GM21576 (cell line): ENCODE measurements around the gene TCP10L.
"Not testable (repeated sequence)": the region's sequence is repeated elsewhere in the genome, so short reads cannot be mapped to it uniquely, and the experiment has no call there.

Source experiments
- ATAC-seq: cut with Tn5 transposase; IDR thresholded peaks from one replicate; pipeline ENCODE4 v1.9.1; 2021; ENCODE audit warnings: mild to moderate bottlenecking, moderate library complexity; ENCODE audit not compliant: unreplicated experiment

Gene TCP10L

GRCh38 chr21:32559006-32559610 lies 26.2 kb downstream of the TCP10L start:
- no peak for ATAC-seq

DNA sequence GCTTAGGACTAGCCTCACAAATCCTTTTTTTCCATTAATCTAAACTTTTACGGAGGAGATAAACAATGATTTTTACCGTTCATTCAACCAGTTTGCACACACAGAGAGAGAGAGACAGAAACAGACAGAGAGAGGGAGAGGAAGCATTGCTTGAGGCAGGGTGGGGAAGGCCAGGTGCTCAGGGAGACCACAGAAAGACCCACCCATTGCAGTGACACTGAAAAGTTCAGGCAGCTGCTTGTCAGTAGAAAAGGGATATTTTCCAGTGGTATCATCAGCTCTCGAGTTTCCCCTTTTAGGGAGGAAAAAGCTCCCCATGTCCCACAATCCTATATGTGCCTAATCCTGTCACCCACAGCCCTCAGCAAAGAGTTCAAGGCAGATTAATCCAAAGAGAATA lies 27.2 kb downstream of the TCP10L start:
- no peak for ATAC-seq

GRCh38 chr21:32554832-32555638 lies 30.3 kb downstream of the TCP10L start:
- ATAC-seq: no peak

DNA sequence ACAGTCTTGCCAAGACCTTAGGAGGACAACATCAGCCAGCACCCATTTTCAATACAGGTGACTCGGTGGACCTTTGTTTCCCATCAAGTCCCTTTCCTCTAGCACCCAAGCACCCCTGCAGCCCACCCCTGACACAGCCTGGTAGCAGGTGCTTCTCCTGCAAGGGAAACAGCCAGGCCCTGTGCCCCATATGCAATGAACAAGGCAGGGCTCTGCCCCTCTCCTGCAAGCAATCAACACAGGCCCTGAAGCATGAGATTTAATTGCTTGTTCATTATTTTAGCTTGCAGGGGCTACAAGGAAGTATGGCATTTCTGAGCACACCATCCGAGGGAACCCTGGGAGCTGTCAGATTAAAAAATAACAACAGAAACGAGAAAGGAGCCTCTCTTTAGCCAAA lies 35.4 kb downstream of the TCP10L start:
- no peak for ATAC-seq

GRCh38 chr21:32549440-32549839 lies 35.9 kb downstream of the TCP10L start:
- ATAC-seq: no peak

- no peak for ATAC-seq
Observed at GRCh38 chr21:32548978-32549377, 36.3 kb downstream of the TCP10L start.

DNA sequence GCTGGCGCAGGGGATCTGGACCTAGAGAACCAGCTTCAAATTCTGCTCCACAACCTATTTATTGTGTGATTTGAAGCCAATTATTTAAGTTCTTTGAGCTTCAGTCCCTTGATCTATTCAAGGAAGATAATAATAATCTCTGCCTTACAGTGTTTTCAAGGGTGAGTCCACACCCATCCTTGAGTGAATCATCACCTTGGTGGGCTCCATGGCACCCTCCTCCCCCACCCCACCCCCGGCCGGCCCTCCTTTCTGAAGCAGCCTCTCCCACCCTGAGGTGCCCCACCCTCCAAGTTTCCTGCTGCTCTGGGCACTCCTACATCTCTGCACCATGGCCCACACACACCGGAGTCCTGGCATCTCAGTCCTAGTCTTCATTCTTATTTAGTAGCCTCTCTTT lies 38.3 kb downstream of the TCP10L start:
- ATAC-seq: no peak

DNA sequence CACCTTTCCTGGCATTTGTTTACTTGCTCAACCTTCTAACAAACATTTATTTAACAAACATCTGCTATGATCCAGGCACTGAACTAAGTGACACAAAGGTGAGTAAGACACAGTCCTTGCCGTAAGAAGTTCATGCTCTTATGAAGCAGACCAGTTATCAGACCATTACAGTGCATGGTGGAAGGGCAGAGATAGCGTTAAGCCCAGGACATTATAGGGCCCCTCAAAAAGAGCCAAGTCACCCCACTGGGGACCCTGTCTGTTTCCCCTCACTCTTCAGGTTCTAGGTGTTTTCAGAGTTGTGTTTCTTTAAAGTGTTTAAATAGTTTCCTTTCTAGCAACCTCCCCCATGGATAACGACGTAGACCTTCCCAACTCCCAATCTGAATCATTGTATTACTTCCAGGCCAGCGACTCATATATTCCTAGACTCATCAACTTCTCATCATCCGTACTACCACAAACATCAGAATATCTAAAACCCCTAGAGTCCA lies 39.3 kb downstream of the TCP10L start:
- no peak for ATAC-seq

DNA sequence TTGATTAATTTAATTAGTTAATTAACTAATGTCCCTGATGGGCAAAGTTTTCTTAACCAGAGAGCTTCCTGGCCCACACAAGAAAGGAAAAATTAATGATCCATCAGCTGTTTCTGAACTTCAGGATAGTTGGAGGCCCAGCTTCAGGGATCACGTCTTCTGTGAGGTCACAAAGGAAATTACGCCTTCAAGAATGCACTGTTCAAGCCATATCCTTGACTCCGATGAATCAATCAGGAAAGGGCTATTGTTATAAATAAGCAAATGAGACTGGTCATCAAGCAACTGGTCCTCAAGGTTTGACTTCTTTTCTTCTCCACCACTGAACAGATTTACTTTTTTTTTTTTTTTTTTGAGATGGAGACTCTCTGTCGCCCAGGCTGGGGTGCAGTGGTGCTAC lies 40.6 kb downstream of the TCP10L start:
- ATAC-seq: no peak

DNA sequence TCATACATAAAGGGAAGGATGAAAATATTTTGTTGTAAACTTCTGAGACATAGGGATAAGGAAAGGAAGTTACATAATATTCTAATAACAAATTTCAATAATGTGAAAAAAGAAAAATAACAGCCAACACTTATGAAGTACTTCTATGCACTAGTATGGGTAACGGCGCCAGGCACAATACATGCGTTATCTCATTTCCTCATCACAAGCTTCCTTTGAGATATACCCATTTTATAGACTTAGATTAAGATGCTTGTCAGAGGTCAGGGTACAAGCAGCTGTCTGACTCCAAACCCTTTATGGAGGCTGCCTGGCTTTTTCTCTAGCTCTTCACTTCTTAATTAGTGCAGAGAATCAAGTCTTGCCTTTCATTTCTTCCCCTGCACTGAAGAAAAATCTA lies 41.3 kb downstream of the TCP10L start:
- ATAC-seq: no peak

DNA sequence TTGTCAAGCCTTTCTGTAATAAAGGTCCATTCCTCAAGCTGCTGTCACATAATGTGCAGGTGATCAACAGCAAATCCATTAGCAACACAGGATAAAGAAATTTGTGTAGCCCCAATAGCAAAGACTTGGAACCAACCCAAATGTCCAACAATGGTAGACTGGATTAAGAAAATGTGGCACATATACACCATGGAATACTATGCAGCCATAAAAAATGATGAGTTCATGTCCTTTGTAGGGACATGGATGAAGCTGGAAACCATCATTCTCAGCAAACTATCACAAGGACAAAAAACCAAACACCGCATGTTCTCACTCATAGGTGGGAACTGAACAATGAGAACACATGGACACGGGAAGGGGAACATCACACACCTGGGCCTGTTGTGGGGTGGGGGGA lies 42.3 kb downstream of the TCP10L start:
- not testable (repeated sequence) for ATAC-seq

- no peak for ATAC-seq
Observed at GRCh38 chr21:32539378-32539777, 45.9 kb downstream of the TCP10L start.

DNA sequence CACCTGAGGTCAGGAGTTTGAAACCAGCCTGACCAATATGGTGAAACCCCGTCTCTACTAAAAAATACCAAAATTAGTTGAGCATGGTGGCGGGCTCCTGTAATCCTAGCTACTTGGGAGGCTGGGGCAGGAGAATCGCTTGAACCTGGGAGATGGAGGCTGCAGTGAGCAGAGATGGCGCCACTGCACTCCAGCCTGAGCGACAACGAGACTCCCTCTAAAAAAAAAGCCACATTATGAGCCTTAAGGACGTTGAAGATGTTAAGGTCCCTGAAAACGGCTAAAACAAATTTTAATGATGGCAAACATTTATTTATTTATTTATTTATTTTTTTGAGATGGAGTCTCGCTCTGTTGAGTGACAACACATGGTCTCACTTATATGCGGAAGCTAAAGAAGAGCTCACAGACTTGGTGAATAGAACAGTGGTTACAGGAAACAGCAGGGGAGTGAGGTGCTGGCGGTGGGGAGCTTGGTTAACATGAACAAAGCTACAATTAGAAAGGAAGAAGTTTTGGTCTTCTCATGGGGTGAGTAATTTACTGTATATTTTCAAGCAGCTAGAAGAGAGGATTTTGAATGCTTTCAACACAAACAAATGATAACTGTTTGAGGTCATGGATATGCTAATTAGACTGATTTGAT lies 47.1 kb downstream of the TCP10L start:
- ATAC-seq: no peak

GRCh38 chr21:32537569-32537881 lies 47.8 kb downstream of the TCP10L start:
- ATAC-seq: no peak

GRCh38 chr21:32535612-32536011 lies 49.7 kb downstream of the TCP10L start:
- ATAC-seq: no peak

DNA sequence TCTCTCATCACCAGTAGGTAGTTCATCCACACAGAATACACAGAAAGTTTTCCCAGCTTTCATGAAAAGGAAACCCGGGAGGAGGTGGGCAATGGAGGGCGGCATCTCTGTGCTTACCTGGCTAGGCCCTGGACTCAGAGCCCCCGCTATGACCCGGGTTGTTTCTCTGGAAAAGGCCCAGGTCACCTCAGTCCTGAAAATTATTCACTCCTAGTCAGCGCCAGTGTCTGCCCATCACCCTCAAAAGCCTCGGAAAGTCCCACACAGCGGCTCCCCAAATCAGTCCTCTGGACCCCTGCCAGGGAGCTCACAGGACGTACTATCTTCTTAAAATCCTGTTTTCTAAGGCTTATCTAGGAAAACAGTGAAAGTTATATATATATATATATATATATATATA lies 51.2 kb downstream of the TCP10L start:
- ATAC-seq: no peak

DNA sequence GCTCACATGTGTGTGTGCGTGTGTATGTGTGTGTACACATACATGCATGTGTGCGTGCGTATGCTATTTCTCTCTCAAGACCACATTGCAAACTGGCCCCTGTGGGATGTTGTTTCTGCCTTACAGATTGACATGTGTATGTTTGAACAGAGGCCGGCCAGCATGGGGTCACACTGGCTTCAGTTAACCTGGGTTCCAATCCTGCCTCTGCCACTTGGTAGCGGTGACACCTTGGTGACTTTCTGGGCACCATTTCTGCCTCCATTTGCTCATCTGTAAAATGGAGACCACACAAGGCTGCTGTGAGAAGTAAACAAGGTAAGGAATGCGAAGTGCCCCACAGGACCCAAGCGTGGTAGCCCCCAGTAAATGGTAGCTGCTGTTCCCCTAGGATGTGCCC lies 51.7 kb downstream of the TCP10L start:
- ATAC-seq: no peak

GRCh38 chr21:32533053-32533452 lies 52.3 kb downstream of the TCP10L start:
- no peak for ATAC-seq

GRCh38 chr21:32532636-32533035 lies 52.7 kb downstream of the TCP10L start:
- no peak for ATAC-seq

GRCh38 chr21:32531561-32531960 lies 53.8 kb downstream of the TCP10L start:
- ATAC-seq: not testable (repeated sequence)

GRCh38 chr21:32530809-32531208 lies 54.5 kb downstream of the TCP10L start:
- ATAC-seq: not testable (repeated sequence)

DNA sequence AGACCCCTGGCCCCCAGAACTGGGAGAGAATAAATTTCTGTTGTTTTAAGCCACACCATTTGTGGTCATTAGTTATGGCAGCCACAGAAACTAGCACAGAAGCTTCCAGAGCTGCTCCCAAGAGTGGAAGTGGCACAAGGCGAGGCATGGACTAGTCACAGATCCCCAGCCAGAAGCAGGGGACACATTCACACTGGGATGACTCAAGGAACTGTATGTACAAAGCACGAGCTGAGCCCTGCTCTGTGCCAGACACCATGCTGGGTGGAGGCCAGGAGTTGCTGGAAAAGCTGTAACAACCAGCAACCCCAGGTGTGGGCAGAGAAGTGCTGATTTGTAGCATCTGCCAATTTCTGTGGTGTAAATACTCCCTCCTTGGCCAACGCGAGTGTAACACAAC lies 55.6 kb downstream of the TCP10L start:
- no peak for ATAC-seq
